Kidney epithelial cell (primary cell): ENCODE data around the gene PPM1B. TPM values are rescaled to one million over a fixed set of nuclear protein-coding genes. Genes with fewer than 3 reads are reported as not detected.

ENCODE experiments used
- DNase-seq: peaks from one replicate; pipeline ENCODE4 v3.0.0-alpha.2; 2010; ENCODE audit warnings: low read depth
- H3K27me3 ChIP-seq: 2 replicates; pipeline ENCODE4 v1.6.0; 2011; ENCODE audit warnings: low read length; ENCODE audit not compliant: control insufficient read depth, insufficient read depth
- H3K36me3 ChIP-seq: 2 replicates; pipeline ENCODE4 v1.5.1; 2011; ENCODE audit warnings: low read length; ENCODE audit not compliant: control insufficient read depth, insufficient read depth
- H3K4me3 ChIP-seq: 2 replicates; pipeline ENCODE4 v1.5.1; 2011; ENCODE audit warnings: low read depth, mild to moderate bottlenecking, control low read depth, low read length
- CTCF ChIP-seq: IDR thresholded peaks from 2 replicates; pipeline ENCODE4 v1.5.1; 2011; ENCODE audit warnings: mild to moderate bottlenecking, moderate library complexity, low read length, control low read depth, inconsistent platforms; ENCODE audit not compliant: insufficient read depth, poor library complexity, severe bottlenecking
- total RNA-seq: library from RNA; depleted of rRNA; stranded (reverse); fragments of >200 nt; gene quantifications from 2 replicates; pipeline ENCODE4 v1.2.3, GENCODE V29; 2015

The PPM1B gene
- total RNA-seq, 1 donor from 2014 or later, result 22.7 TPM

GRCh38 chr2:44136252-44136651 is 32.4 kb upstream of the PPM1B start:
- Histone ChIP-seq H3K27me3 (no peaks in the 10 kb centered on the region), H3K36me3 (no peaks in the 10 kb centered on the region), H3K4me3 (no peak overlapping the region)
- no peak for TF ChIP-seq CTCF
- no peak for DNase-seq

GRCh38 chr2:44137048-44137447 is 31.6 kb upstream of the PPM1B start:
- Histone ChIP-seq H3K27me3 (no peaks in the 10 kb centered on the region), H3K4me3 (no peak overlapping the region), H3K36me3 (no peaks in the 10 kb centered on the region)
- no peak for TF ChIP-seq CTCF
- DNase-seq, result no peak

- DNase-seq, result no peak
- no peak overlapping the region for H3K4me3 ChIP-seq
- no peak for TF ChIP-seq CTCF
- no peaks in the 10 kb centered on the region for H3K36me3 ChIP-seq
- H3K27me3 ChIP-seq, result no peaks in the 10 kb centered on the region
These were observed 30.7 kb upstream of the PPM1B start for GRCh38 chr2:44137872-44138551.

- DNase-seq, result no peak
- Histone ChIP-seq H3K27me3 (no peaks in the 10 kb centered on the region), H3K4me3 (no peak overlapping the region), H3K36me3 (no peaks in the 10 kb centered on the region)
- no peak for TF ChIP-seq CTCF
These were observed 28.9 kb upstream of the PPM1B start for GRCh38 chr2:44139741-44140140.

- Histone ChIP-seq H3K4me3 (no peak overlapping the region), H3K36me3 (no peaks in the 10 kb centered on the region), H3K27me3 (no peaks in the 10 kb centered on the region)
- no peak for DNase-seq
- TF ChIP-seq CTCF, result no peak
These were observed 26.4 kb upstream of the PPM1B start for GRCh38 chr2:44142306-44142705.

GRCh38 chr2:44143701-44144100 is 25.0 kb upstream of the PPM1B start:
- no peak for TF ChIP-seq CTCF
- Histone ChIP-seq H3K27me3 (no peaks in the 10 kb centered on the region), H3K36me3 (no peaks in the 10 kb centered on the region), H3K4me3 (no peak overlapping the region)
- DNase-seq, result no peak
